ENCODE data around the gene LSM2.
"Not testable (repeated sequence)": the region's sequence is repeated elsewhere in the genome, so short reads cannot be mapped to it uniquely, and the experiment has no call there.

The LSM2 gene

GRCh38 chr6:31797588-31797987 is 9.2 kb downstream of the LSM2 start:
- no peak for DNase-seq (ENCODE audit: low spot score)

GRCh38 chr6:31796993-31797385 is 9.8 kb downstream of the LSM2 start:
- no peak for DNase-seq (ENCODE audit: low spot score)

- peak; percentile 98 for DNase-seq (ENCODE audit: low spot score)
Observed at GRCh38 chr6:31795616-31796298, 11.0 kb downstream of the LSM2 start, which contains the start of gene VARS1. Gene VARS1 (minus strand): TSS chr6:31795752. CDS start chr6:31795217, 535 bp downstream.

- peak; percentile 48 for DNase-seq (ENCODE audit: low spot score)
Observed at GRCh38 chr6:31794866-31795615, 11.7 kb downstream of the LSM2 start.

- DNase-seq (ENCODE audit: low spot score), result no peak
Observed at GRCh38 chr6:31794294-31794865, 12.4 kb downstream of the LSM2 start.

- DNase-seq (ENCODE audit: low spot score), result not testable (repeated sequence)
Observed at GRCh38 chr6:31793927-31794245, 12.9 kb downstream of the LSM2 start.

GRCh38 chr6:31792761-31793171 is 14.0 kb downstream of the LSM2 start:
- DNase-seq (ENCODE audit: low spot score), result no peak

GRCh38 chr6:31792090-31792374 is 14.7 kb downstream of the LSM2 start:
- DNase-seq (ENCODE audit: low spot score), result no peak

- peak; percentile 56 for DNase-seq (ENCODE audit: low spot score)
Observed at GRCh38 chr6:31791324-31792089, 15.3 kb downstream of the LSM2 start.

- DNase-seq (ENCODE audit: low spot score), result no peak
Observed at GRCh38 chr6:31785475-31785874, 21.3 kb downstream of the LSM2 start.

GRCh38 chr6:31784098-31784925 is 22.5 kb downstream of the LSM2 start:
- DNase-seq (ENCODE audit: low spot score), result no peak

- no peak for DNase-seq (ENCODE audit: low spot score)
Observed at GRCh38 chr6:31782126-31782855, 24.5 kb downstream of the LSM2 start.

GRCh38 chr6:31781244-31782125 is 25.3 kb downstream of the LSM2 start:
- DNase-seq (ENCODE audit: low spot score), result no peak

GRCh38 chr6:31780507-31781243 is 26.1 kb downstream of the LSM2 start:
- no peak for DNase-seq (ENCODE audit: low spot score)

- DNase-seq (ENCODE audit: low spot score), result no peak
Observed at GRCh38 chr6:31779908-31780307, 26.9 kb downstream of the LSM2 start.

GRCh38 chr6:31778999-31779885 is 27.5 kb downstream of the LSM2 start:
- DNase-seq (ENCODE audit: low spot score), result no peak

GRCh38 chr6:31778193-31778592 is 28.6 kb downstream of the LSM2 start:
- DNase-seq (ENCODE audit: low spot score), result no peak

GRCh38 chr6:31777667-31778050 is 29.1 kb downstream of the LSM2 start:
- DNase-seq (ENCODE audit: low spot score), result no peak
